ENCODE results near the gene TMEM163.

DNA sequence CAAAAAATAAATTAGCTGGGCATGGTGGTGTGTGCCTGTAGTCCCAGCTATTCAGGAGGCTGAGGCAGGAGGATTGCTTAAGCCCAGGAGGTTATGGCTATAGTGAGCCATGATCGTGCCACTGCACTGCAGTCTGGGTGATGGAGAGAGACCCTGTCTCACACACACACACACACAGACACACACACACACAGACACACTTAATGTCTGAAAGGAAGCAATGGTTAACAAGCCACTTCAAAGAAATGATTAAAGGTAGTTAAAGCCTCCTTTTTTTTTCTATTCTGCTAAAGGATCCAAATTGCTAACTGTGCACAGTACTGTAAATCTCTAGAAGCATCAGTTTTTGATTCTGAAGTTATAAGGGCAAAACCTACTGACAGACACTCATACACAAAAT lies 211.1 kb downstream of the TMEM163 start:
- TF ChIP-seq, protein P1, sequence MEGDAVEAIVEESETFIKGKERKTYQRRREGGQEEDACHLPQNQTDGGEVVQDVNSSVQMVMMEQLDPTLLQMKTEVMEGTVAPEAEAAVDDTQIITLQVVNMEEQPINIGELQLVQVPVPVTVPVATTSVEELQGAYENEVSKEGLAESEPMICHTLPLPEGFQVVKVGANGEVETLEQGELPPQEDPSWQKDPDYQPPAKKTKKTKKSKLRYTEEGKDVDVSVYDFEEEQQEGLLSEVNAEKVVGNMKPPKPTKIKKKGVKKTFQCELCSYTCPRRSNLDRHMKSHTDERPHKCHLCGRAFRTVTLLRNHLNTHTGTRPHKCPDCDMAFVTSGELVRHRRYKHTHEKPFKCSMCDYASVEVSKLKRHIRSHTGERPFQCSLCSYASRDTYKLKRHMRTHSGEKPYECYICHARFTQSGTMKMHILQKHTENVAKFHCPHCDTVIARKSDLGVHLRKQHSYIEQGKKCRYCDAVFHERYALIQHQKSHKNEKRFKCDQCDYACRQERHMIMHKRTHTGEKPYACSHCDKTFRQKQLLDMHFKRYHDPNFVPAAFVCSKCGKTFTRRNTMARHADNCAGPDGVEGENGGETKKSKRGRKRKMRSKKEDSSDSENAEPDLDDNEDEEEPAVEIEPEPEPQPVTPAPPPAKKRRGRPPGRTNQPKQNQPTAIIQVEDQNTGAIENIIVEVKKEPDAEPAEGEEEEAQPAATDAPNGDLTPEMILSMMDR (IDR thresholded peaks at IDR 0.05), result no peak
- TF ChIP-seq POLR2A (IDR thresholded peaks at IDR 0.05) (no peak), POLR2AphosphoS5 (IDR thresholded peaks at IDR 0.05) (no peak), EP300 (IDR thresholded peaks at IDR 0.05) (no peak)
